ENCODE results near the gene CCNQ.

- TF ChIP-seq GTF2F1 (IDR thresholded peaks at IDR 0.05; ENCODE audit: borderline replicate concordance, low read depth, low read length) (no peak), PHF8 (conservative IDR thresholded peaks at IDR 0.05; ENCODE audit: low read depth, low read length) (no peak), RAD21 (IDR thresholded peaks at IDR 0.05 in 1 of 2, conservative IDR thresholded peaks at IDR 0.05 in 1 of 2; ENCODE audit: low read depth in 2 of 2, low read length in 2 of 2) (no peak), GABPA (IDR thresholded peaks at IDR 0.05; ENCODE audit: borderline replicate concordance, insufficient read depth, low read length) (no peak), CTCF (IDR thresholded peaks at IDR 0.05; ENCODE audit: control extremely low read depth in 1 of 3, insufficient read depth in 1 of 3, low read depth in 1 of 3, low read length in 3 of 3) (no peak), EZH2 (IDR thresholded peaks at IDR 0.05; ENCODE audit: low read depth, low read length, severe bottlenecking) (no peak), POLR2A (IDR thresholded peaks at IDR 0.05; ENCODE audit: control extremely low read depth in 1 of 2, low read depth in 2 of 2, low read length in 2 of 2) (no peak)
These were observed 16.0 kb downstream of the CCNQ start for GRCh38 chrX:153582896-153583295.

Measured in H1 (cell line).